Activated T-helper 2 cell treated with anti-CD3 and anti-CD28 coated beads, Interferon-gamma antibody, Interleukin-2, Interleukin-4, amounts not matched to agents 10 μg/mL and 5 μg/mL and 100 μg/mL, durations not matched to agents 14 hours and 24 hours and 36 hours (primary cell): Measurements from ENCODE around the gene SGIP1. TPM values are rescaled to one million over a fixed set of nuclear protein-coding genes. Genes with fewer than 3 reads are reported as not detected.

ENCODE experiments used
- DNase-seq: peaks from one replicate; pipeline ENCODE4 v3.0.0; 2021; ENCODE audit warnings: low spot score
- H3K27ac Mint-ChIP-seq: one replicate; pipeline ENCODE4 v1.8.0; 2021; ENCODE audit warnings: mixed read lengths
- H3K27me3 Mint-ChIP-seq: one replicate; pipeline ENCODE4 v1.8.0; 2021; ENCODE audit warnings: low read depth, mixed read lengths
- H3K36me3 Mint-ChIP-seq: one replicate; pipeline ENCODE4 v1.8.0; 2021; ENCODE audit warnings: low read depth, mixed read lengths
- H3K4me1 Mint-ChIP-seq: one replicate; pipeline ENCODE4 v1.8.0; 2021; ENCODE audit warnings: low read depth, mixed read lengths
- H3K4me3 Mint-ChIP-seq: one replicate; pipeline ENCODE4 v1.8.0; 2021; ENCODE audit warnings: low read depth, mild to moderate bottlenecking, moderate library complexity, mixed read lengths
- H3K9me3 Mint-ChIP-seq: one replicate; pipeline ENCODE4 v1.8.0; 2021; ENCODE audit warnings: mixed read lengths
- intact Hi-C: fragments of 100-400 bp; cut with micrococcal nuclease; formaldehyde crosslinking; loops from one replicate; pipeline ENCODE4 v1.15.1; 2023
- total RNA-seq: library from RNA; stranded (reverse); gene quantifications from 2 replicates; pipeline ENCODE4 v1.2.3, GENCODE V29; 2022

SGIP1 gene
- total RNA-seq, 1 donor from 2014 or later = not detected

- intact Hi-C loops = no loop called here
- Mint-ChIP-seq H3K4me1 (no peaks in the 10 kb centered on the region), H3K9me3 (no peaks in the 10 kb centered on the region), H3K27ac (no peak overlapping the region), H3K4me3 (no peak overlapping the region), H3K36me3 (no peaks in the 10 kb centered on the region), H3K27me3 (peaks cover 10% of the 10 kb centered on the region)
- no peak for DNase-seq
Measured at GRCh38 chr1:66637146-66637545, 103.2 kb downstream of the SGIP1 start.

- intact Hi-C loops = no loop called here
Measured at GRCh38 chr1:66641891-66642473, 108.0 kb downstream of the SGIP1 start.

GRCh38 chr1:66642992-66643391 lies 109.0 kb downstream of the SGIP1 start:
- DNase-seq = no peak
- Mint-ChIP-seq H3K36me3 (no peaks in the 10 kb centered on the region), H3K27me3 (peaks cover 18% of the 10 kb centered on the region), H3K9me3 (no peaks in the 10 kb centered on the region), H3K4me1 (no peaks in the 10 kb centered on the region), H3K27ac (no peak overlapping the region), H3K4me3 (no peak overlapping the region)
- intact Hi-C loops = no loop called here

More at GRCh38 chr1:66641891-66642473, 108.0 kb downstream of the SGIP1 start:
- Mint-ChIP-seq H3K4me3 (no peak overlapping the region), H3K27me3 (peaks cover 19% of the 10 kb centered on the region), H3K27ac (no peak overlapping the region), H3K36me3 (no peaks in the 10 kb centered on the region), H3K9me3 (no peaks in the 10 kb centered on the region), H3K4me1 (no peaks in the 10 kb centered on the region)
- no peak for DNase-seq

GRCh38 chr1:66644331-66644730 lies 110.4 kb downstream of the SGIP1 start:
- peaks cover 18% of the 10 kb centered on the region for H3K27me3 Mint-ChIP-seq
- no peaks in the 10 kb centered on the region for H3K36me3 Mint-ChIP-seq
- intact Hi-C loops = no loop called here
- H3K4me1 Mint-ChIP-seq = no peaks in the 10 kb centered on the region
- no peaks in the 10 kb centered on the region for H3K9me3 Mint-ChIP-seq
- no peak for DNase-seq
- no peak overlapping the region for H3K4me3 Mint-ChIP-seq
- no peak overlapping the region for H3K27ac Mint-ChIP-seq

- Mint-ChIP-seq H3K27ac (no peak overlapping the region), H3K36me3 (no peaks in the 10 kb centered on the region), H3K27me3 (peaks cover 6% of the 10 kb centered on the region), H3K4me1 (no peaks in the 10 kb centered on the region), H3K9me3 (no peaks in the 10 kb centered on the region), H3K4me3 (no peak overlapping the region)
- intact Hi-C loops = no loop called here
- no peak for DNase-seq
Measured at GRCh38 chr1:66648901-66649595, 115.1 kb downstream of the SGIP1 start.

- no peak for DNase-seq
- Mint-ChIP-seq H3K27ac (no peak overlapping the region), H3K4me1 (no peaks in the 10 kb centered on the region), H3K36me3 (no peaks in the 10 kb centered on the region), H3K4me3 (no peak overlapping the region), H3K9me3 (no peaks in the 10 kb centered on the region), H3K27me3 (peaks cover 4% of the 10 kb centered on the region)
- intact Hi-C loops = no loop called here
Measured at GRCh38 chr1:66652556-66652955, 118.6 kb downstream of the SGIP1 start.

- peaks cover 6% of the 10 kb centered on the region for H3K27me3 Mint-ChIP-seq
- no peaks in the 10 kb centered on the region for H3K9me3 Mint-ChIP-seq
- H3K27ac Mint-ChIP-seq = no peak overlapping the region
- no peaks in the 10 kb centered on the region for H3K4me1 Mint-ChIP-seq
- DNase-seq = no peak
- no peak overlapping the region for H3K4me3 Mint-ChIP-seq
- H3K36me3 Mint-ChIP-seq = no peaks in the 10 kb centered on the region
- intact Hi-C loops = no loop called here
Measured at GRCh38 chr1:66654643-66655042, 120.7 kb downstream of the SGIP1 start.

- no peak overlapping the region for H3K4me3 Mint-ChIP-seq
- H3K36me3 Mint-ChIP-seq = no peaks in the 10 kb centered on the region
- H3K27me3 Mint-ChIP-seq = peaks cover 12% of the 10 kb centered on the region
- H3K9me3 Mint-ChIP-seq = no peaks in the 10 kb centered on the region
- DNase-seq = no peak
- peaks cover 2% of the 10 kb centered on the region for H3K4me1 Mint-ChIP-seq
- no peak overlapping the region for H3K27ac Mint-ChIP-seq
- intact Hi-C loops = no loop called here
Measured at GRCh38 chr1:66671455-66671854, 137.5 kb downstream of the SGIP1 start.

- peaks cover 19% of the 10 kb centered on the region for H3K27me3 Mint-ChIP-seq
- H3K9me3 Mint-ChIP-seq = no peaks in the 10 kb centered on the region
- DNase-seq = no peak
Measured at GRCh38 chr1:66676613-66677298, 142.8 kb downstream of the SGIP1 start.

GRCh38 chr1:66678146-66678545 lies 144.2 kb downstream of the SGIP1 start:
- intact Hi-C loops = no loop called here
- Mint-ChIP-seq H3K36me3 (no peaks in the 10 kb centered on the region), H3K27ac (no peak overlapping the region), H3K4me1 (peaks cover 2% of the 10 kb centered on the region), H3K27me3 (peaks cover 17% of the 10 kb centered on the region), H3K9me3 (no peaks in the 10 kb centered on the region), H3K4me3 (no peak overlapping the region)
- no peak for DNase-seq

More at GRCh38 chr1:66676613-66677298, 142.8 kb downstream of the SGIP1 start:
- intact Hi-C loops = no loop called here
- Mint-ChIP-seq H3K36me3 (no peaks in the 10 kb centered on the region), H3K4me1 (peaks cover 2% of the 10 kb centered on the region), H3K27ac (no peak overlapping the region), H3K4me3 (no peak overlapping the region)

- intact Hi-C loops = no loop called here
- Mint-ChIP-seq H3K4me1 (peaks cover 2% of the 10 kb centered on the region), H3K27ac (no peak overlapping the region), H3K36me3 (no peaks in the 10 kb centered on the region), H3K9me3 (no peaks in the 10 kb centered on the region), H3K27me3 (peaks cover 17% of the 10 kb centered on the region), H3K4me3 (no peak overlapping the region)
- DNase-seq = no peak
Measured at GRCh38 chr1:66679140-66679539, 145.2 kb downstream of the SGIP1 start.

GRCh38 chr1:66681686-66682085 lies 147.7 kb downstream of the SGIP1 start:
- H3K27me3 Mint-ChIP-seq = peaks cover 17% of the 10 kb centered on the region
- intact Hi-C loops = no loop called here
- peaks cover 5% of the 10 kb centered on the region for H3K4me1 Mint-ChIP-seq
- no peak overlapping the region for H3K4me3 Mint-ChIP-seq
- H3K27ac Mint-ChIP-seq = no peak overlapping the region
- DNase-seq = no peak
- no peaks in the 10 kb centered on the region for H3K36me3 Mint-ChIP-seq
- H3K9me3 Mint-ChIP-seq = no peaks in the 10 kb centered on the region

- H3K4me1 Mint-ChIP-seq = peaks cover 5% of the 10 kb centered on the region
- no peak overlapping the region for H3K4me3 Mint-ChIP-seq
- no peak overlapping the region for H3K27ac Mint-ChIP-seq
- H3K36me3 Mint-ChIP-seq = no peaks in the 10 kb centered on the region
- no peaks in the 10 kb centered on the region for H3K9me3 Mint-ChIP-seq
- peaks cover 14% of the 10 kb centered on the region for H3K27me3 Mint-ChIP-seq
- DNase-seq = no peak
- intact Hi-C loops = no loop called here
Measured at GRCh38 chr1:66682106-66682505, 148.2 kb downstream of the SGIP1 start.
